ENCODE results near the gene OTUD4. TPM values are rescaled to one million over a fixed set of nuclear protein-coding genes. Genes with fewer than 3 reads are reported as not detected.
"Not testable (repeated sequence)": the region's sequence is repeated elsewhere in the genome, so short reads cannot be mapped to it uniquely, and the experiment has no call there.

The OTUD4 gene
- total RNA-seq (2014; rRNA removed; shearing (Covaris generic)), result 10.6 and 11.5 TPM in 2 replicates
- 16.3 and 25.9 TPM in 2 replicates for polyA plus RNA-seq (2015; cell fraction: cytosol; rRNA removed)
- 46.9 and 51.9 TPM in 2 replicates for polyA plus RNA-seq (2015; cell fraction: nucleus; rRNA removed)

GRCh38 chr4:145180298-145181090 is at the start of gene OTUD4:
Gene OTUD4 (minus strand): TSS chr4:145180589. CDS start chr4:145179973, 616 bp downstream.
- in situ Hi-C loops (cut with HindIII; ENCODE audit: low pct_unique_long_range_greater_than_20kb, low sequenced_read_pairs), result no loop called here
- DNase-seq (ENCODE audit: low read depth, low spot score), result peak; percentile 89

DNA sequence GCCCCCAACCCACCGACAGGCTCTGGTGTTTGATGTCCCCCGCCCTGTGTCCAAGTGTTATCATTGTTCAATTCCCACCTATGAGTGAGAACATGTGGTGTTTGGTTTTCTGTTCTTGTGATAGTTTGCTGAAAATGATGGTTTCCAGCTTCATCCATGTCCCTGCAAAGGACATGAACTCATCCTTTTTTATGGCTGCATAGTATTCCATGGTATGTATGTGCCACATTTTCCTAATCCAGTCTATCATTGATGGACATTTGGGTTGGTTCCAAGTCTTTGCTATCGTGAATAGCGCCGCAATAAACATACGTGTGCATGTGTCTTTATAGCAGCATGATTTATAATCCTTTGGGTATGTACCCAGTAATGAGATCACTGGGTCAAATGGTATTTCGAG is 42.8 kb upstream of the OTUD4 start:
- in situ Hi-C loops (cut with HindIII; ENCODE audit: low pct_unique_long_range_greater_than_20kb, low sequenced_read_pairs); DNase-seq (ENCODE audit: low read depth, low spot score): not testable (repeated sequence)

GRCh38 chr4:145221529-145221928 is 41.1 kb upstream of the OTUD4 start:
- DNase-seq (ENCODE audit: low read depth, low spot score); in situ Hi-C loops (cut with HindIII; ENCODE audit: low pct_unique_long_range_greater_than_20kb, low sequenced_read_pairs): not testable (repeated sequence)

GRCh38 chr4:145219090-145219489 is 38.7 kb upstream of the OTUD4 start:
- DNase-seq (ENCODE audit: low read depth, low spot score), result no peak
- in situ Hi-C loops (cut with HindIII; ENCODE audit: low pct_unique_long_range_greater_than_20kb, low sequenced_read_pairs), result no loop called here

DNA sequence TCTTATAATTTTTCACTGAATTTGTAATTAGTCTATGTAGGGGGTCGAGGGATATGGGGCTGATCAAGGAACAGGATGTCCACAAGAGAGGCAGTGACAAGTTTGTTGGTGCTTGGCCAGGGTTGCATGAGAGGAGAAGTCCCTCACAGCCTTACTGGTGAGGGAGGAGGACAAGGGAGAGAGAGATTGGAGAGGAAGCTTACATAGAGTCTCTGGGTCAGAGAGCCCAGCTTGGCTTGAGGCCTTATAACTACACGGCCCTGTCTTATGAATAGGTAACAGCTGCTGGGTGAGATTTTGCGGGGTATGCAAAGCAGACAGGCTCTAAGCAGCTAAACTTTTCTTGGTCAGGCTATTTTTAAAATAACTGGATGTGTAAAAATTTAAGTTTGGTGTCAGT is 37.9 kb upstream of the OTUD4 start:
- no peak for DNase-seq (ENCODE audit: low read depth, low spot score)
- in situ Hi-C loops (cut with HindIII; ENCODE audit: low pct_unique_long_range_greater_than_20kb, low sequenced_read_pairs), result no loop called here

GRCh38 chr4:145217349-145217748 is 37.0 kb upstream of the OTUD4 start:
- in situ Hi-C loops (cut with HindIII; ENCODE audit: low pct_unique_long_range_greater_than_20kb, low sequenced_read_pairs), result no loop called here
- no peak for DNase-seq (ENCODE audit: low read depth, low spot score)

GRCh38 chr4:145216535-145216934 is 36.1 kb upstream of the OTUD4 start:
- in situ Hi-C loops (cut with HindIII; ENCODE audit: low pct_unique_long_range_greater_than_20kb, low sequenced_read_pairs), result no loop called here
- peak; percentile 35 for DNase-seq (ENCODE audit: low read depth, low spot score)

DNA sequence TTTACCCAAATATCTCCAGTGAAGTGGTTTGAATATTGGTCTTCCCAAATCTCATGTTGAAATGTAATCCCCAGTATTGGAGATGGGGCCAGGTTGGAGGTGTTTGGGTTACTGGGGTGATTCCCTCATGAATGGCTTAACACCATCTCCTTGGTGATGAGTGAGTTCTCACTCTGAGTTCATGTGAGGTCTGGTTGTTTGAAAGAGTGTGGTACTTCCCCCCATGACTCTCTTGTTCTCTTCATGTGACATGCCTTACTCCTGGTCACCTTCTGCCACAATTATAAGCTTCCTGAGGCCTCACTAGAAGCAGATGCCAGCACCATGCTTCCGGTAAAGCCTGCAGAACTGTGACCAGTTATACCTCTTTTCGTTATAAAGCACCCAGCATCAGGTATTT is 32.9 kb upstream of the OTUD4 start:
- in situ Hi-C loops (cut with HindIII; ENCODE audit: low pct_unique_long_range_greater_than_20kb, low sequenced_read_pairs), result no loop called here
- DNase-seq (ENCODE audit: low read depth, low spot score), result no peak

DNA sequence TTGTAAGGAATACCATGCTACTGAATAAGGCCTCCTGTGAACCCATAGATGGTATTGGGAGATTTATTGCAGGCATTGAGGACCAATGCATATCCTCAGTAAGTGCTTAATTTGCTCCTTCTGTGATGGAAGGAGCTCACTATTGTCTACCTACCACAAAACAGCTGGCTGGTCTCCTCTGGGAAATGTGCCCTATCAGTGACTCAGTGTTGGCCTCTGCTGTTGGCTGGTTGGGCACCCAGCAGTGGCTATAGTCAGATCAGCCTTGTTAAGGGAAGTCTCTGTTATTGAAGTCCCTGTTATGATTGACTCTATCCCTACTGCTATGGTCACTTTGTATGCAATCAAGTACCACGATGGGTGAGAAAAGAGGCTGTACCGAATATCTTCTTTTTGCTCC is 27.5 kb upstream of the OTUD4 start:
- DNase-seq (ENCODE audit: low read depth, low spot score), result no peak
- in situ Hi-C loops (cut with HindIII; ENCODE audit: low pct_unique_long_range_greater_than_20kb, low sequenced_read_pairs), result no loop called here

DNA sequence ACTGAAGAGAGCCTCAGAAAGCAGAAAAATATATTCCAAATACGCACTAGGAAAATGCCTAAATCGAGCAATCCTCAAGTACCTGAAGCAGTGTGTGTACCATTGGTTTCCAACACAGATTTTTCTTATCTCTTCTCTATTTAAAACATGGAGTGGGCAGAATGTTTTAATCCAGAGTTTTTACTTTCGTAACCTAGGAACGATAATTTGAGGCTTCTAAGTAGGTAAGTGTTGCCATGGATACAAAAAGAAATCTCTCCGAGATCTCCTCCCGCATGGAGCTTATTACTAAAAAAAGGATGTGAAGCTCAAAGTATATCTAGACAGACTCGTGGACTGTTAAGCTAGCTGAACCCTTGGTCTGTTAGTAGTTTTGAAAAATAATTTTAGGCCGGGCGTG is 23.0 kb upstream of the OTUD4 start:
- in situ Hi-C loops (cut with HindIII; ENCODE audit: low pct_unique_long_range_greater_than_20kb, low sequenced_read_pairs), result no loop called here
- no peak for DNase-seq (ENCODE audit: low read depth, low spot score)

DNA sequence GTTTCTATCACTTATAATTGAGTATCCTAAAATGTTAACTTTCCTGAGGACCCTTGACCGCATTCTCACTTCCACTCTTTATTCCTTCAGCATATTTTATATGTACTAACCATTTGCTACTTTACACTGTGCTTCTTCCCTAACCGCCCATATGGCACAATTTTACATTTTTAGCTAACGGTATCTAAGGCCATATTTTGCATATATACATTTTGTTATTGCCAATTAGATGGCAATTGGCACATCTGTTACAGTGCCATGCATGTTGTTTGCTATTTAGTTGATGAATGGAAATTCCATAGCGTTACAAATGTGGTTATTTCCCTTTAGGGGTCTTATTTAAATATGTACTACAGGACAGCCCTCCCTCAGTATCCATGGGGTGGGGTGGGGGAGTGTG is 20.0 kb upstream of the OTUD4 start:
- in situ Hi-C loops (cut with HindIII; ENCODE audit: low pct_unique_long_range_greater_than_20kb, low sequenced_read_pairs), result no loop called here
- no peak for DNase-seq (ENCODE audit: low read depth, low spot score)

DNA sequence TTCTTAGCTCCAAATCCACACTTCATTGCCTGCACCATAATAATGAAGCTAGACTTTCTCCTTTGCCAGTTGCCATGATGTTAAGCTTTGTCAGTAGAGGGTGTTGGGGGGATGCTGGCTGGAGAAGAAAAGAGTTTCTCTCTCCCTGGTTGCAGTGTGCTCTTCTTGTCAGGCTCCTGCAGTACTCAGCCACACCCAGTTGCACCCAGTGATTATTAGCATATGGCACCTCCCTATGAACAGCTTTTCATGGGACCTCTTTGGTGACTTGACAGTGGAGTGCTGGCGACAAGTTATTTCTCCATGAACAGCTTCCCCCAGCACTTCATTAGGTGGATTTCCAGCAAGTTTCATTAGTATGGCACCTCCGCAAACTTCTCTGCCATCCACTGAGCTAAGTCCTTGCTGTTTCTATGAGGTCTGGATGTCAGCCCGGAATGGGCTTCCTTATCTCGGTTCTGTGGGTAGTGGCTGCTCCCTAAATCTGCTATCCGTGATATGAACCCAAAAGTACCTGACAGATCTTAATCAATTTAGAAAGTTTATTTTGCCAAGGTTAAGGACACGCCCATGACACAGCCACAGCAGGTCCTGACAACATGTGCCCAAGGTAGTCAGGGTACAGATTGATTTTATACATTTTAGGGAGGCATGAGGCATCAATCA is 18.8 kb upstream of the OTUD4 start:
- in situ Hi-C loops (cut with HindIII; ENCODE audit: low pct_unique_long_range_greater_than_20kb, low sequenced_read_pairs), result no loop called here
- no peak for DNase-seq (ENCODE audit: low read depth, low spot score)

DNA sequence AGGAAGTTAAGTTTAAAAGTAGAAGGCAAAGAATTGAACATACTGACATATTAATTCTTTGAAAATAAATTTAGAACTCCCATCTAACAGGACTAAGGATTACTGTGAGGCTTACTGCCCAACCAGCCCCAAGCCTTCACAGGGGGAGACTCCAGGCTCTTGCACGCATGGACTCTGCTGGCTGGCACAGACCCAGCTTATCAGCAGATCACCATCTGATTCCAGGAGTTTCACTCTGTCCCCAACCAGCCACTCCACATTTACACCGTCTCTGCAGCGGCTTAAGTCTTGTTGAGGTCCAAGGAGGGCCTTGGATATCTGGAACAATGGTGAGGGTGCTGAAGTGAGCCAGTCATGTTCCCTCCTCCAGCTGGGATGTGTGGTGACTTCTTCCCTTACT is 16.4 kb upstream of the OTUD4 start:
- no peak for DNase-seq (ENCODE audit: low read depth, low spot score)
- in situ Hi-C loops (cut with HindIII; ENCODE audit: low pct_unique_long_range_greater_than_20kb, low sequenced_read_pairs), result no loop called here

- in situ Hi-C loops (cut with HindIII; ENCODE audit: low pct_unique_long_range_greater_than_20kb, low sequenced_read_pairs), result no loop called here
- DNase-seq (ENCODE audit: low read depth, low spot score), result no peak
These were observed 15.0 kb upstream of the OTUD4 start for GRCh38 chr4:145195167-145195952.

GRCh38 chr4:145189981-145190380 is 9.6 kb upstream of the OTUD4 start:
- DNase-seq (ENCODE audit: low read depth, low spot score), result no peak
- in situ Hi-C loops (cut with HindIII; ENCODE audit: low pct_unique_long_range_greater_than_20kb, low sequenced_read_pairs), result no loop called here

DNA sequence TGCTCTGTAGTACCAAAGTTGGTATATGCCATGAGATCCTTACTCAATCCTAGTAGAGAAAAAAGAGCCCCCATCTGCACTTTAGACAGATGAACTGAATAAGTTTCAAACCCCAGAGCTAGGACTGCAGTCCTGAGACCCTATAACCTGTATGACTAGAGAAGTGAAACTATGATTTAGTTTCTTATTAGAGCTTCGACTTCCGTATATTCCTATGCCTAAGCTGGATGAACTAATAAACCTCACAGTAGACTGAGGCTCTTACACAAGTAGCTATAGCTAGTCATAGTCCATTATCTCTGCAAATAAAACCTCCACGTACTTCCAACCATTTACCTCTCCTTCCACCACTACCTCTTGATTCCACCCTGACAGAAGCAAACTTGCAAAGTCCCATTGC is 6.3 kb upstream of the OTUD4 start:
- DNase-seq (ENCODE audit: low read depth, low spot score), result no peak
- in situ Hi-C loops (cut with HindIII; ENCODE audit: low pct_unique_long_range_greater_than_20kb, low sequenced_read_pairs), result no loop called here

DNA sequence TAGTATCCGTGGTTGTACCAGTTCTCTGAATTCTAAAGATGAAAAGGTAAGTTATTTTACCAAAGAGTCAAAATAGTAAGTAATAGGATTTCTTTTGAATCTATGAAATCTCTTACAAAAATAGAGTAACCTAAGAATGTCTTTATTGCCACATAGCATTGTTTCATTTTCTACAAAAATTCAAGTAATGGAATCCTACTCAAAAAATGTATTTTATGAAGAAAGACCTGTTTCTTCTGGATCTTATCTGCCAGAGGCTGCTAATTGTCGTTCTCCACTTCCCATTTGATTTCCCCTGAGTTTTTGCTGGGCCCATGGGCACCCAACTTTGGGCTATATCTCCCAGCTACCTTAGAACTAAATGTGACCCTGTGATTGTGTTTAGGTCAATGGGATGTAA is 3.2 kb upstream of the OTUD4 start:
- no peak for DNase-seq (ENCODE audit: low read depth, low spot score)
- in situ Hi-C loops (cut with HindIII; ENCODE audit: low pct_unique_long_range_greater_than_20kb, low sequenced_read_pairs), result no loop called here

GRCh38 chr4:145183023-145183422 is 2.6 kb upstream of the OTUD4 start:
- no peak for DNase-seq (ENCODE audit: low read depth, low spot score)
- in situ Hi-C loops (cut with HindIII; ENCODE audit: low pct_unique_long_range_greater_than_20kb, low sequenced_read_pairs), result no loop called here

Measured in SK-MEL-5 (cell line).